ENCODE data around the gene AKAP1.

The AKAP1 gene

DNA sequence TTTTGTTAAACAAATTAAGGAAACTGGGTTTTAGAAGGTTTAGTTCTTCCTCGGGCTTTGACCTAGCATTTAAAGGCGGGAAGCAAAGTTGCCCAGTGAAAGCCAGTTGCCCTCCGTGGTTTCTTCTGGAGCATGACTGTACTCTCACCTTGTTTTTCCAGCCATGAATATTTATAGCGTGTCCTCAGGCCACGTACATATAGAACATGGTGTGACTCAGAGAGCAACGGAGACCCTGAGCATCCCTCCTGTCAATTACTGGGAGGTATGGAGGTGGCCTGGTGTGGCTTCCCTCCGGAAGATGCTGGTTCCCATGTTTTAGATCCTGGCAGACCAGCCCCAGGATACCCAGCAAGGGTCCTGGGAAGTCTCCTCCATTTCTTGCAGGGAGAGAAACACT is 48.4 kb downstream of the AKAP1 start:
- TF ChIP-seq, protein P1, sequence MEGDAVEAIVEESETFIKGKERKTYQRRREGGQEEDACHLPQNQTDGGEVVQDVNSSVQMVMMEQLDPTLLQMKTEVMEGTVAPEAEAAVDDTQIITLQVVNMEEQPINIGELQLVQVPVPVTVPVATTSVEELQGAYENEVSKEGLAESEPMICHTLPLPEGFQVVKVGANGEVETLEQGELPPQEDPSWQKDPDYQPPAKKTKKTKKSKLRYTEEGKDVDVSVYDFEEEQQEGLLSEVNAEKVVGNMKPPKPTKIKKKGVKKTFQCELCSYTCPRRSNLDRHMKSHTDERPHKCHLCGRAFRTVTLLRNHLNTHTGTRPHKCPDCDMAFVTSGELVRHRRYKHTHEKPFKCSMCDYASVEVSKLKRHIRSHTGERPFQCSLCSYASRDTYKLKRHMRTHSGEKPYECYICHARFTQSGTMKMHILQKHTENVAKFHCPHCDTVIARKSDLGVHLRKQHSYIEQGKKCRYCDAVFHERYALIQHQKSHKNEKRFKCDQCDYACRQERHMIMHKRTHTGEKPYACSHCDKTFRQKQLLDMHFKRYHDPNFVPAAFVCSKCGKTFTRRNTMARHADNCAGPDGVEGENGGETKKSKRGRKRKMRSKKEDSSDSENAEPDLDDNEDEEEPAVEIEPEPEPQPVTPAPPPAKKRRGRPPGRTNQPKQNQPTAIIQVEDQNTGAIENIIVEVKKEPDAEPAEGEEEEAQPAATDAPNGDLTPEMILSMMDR (conservative IDR thresholded peaks at IDR 0.05; ENCODE audit: control insufficient read depth, insufficient read depth, low read depth, low read length): no peak
- H3K4me3 ChIP-seq (ENCODE audit: control insufficient read depth, low read depth, low read length): no peak overlapping the region
- DNase-seq (ENCODE audit: low read depth): no peak

DNA sequence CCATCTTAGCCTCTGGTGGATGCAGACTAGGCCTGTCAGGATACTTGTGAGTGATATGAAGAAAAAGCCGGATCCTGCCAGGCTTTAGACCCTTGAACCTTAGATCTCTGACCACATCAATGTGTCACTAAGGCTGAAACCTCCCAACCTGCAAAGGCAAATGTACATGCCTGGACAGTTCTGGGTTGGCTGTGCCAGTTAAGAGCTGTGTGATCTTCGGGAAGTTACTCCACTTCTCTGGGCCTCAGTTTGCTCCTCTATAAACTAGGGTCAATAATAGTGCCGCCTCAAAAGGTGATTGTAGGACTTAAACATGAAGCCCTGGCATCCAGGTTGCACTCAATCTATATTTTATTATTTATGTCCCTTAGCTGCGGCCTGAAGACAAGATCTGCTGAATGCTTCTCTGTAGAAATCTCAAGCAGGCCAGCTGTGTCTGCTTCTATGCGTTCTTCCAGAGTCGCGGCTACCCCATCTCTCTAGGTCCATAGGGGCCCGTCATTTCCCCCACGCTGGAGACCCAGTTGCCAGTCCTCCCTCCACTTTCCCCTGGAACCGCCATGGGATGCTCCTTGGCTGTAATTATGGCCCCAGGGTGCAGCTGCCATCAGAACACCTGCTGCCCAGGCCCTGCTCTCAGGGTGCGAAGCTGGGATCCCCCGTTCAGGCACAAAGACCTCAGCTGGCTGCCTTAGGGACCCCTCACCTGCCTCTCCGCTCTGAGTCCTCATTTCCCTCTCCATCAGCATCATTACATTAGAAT is 50.2 kb downstream of the AKAP1 start:
- no peak for DNase-seq (ENCODE audit: low read depth)
- TF ChIP-seq, protein P1 (conservative IDR thresholded peaks at IDR 0.05; ENCODE audit: control insufficient read depth, insufficient read depth, low read depth, low read length): no peak
- H3K4me3 ChIP-seq (ENCODE audit: control insufficient read depth, low read depth, low read length): no peak overlapping the region

DNA sequence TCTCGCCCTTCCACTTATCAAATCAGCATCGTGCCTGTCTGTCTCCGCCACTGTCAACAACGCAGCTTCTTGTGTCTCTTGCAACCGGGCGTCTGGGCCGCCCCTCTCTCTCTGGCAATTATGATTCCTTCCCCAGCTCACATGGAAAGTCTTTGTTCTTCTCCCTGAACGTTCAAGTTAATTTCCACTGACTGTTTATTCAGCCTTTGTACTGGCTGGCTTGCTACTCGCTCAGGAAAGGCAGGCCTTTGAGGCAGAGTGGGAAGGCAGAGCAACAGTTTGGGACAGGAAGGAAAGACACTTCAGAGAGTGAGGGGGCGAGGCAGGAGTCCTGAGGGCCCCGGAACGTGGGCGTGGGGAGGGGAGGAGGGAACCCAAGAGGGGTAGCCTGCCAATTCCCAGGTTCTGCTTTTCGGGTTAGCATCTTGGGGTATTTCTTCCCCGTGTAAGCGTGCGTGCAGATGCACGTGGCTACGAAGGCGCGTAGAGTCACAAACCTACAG is 50.8 kb downstream of the AKAP1 start:
- DNase-seq (ENCODE audit: low read depth): no peak
- no peak overlapping the region for H3K4me3 ChIP-seq (ENCODE audit: control insufficient read depth, low read depth, low read length)
- TF ChIP-seq, protein P1 (conservative IDR thresholded peaks at IDR 0.05; ENCODE audit: control insufficient read depth, insufficient read depth, low read depth, low read length): no peak

DNA sequence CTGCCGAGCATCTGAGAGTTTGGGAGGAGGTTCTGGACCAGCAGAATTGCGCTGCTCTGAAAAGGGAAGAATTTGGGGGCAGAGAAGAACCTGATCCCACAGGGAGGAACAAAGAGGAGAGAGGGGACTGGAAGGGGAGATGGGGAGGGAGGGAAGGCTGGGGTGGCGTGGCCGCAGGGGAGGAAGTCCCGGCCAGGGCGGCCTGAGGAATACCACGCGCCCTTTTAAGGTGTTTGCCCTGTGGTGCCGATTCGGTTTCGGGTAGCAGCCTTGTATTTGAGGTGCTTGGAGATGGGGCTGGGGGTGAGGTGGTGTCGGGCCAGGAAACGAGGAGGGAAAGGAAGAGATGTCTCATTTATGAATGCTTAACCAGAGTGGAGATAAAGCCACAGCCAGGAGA is 51.3 kb downstream of the AKAP1 start:
- H3K4me3 ChIP-seq (ENCODE audit: control insufficient read depth, low read depth, low read length): no peak overlapping the region
- TF ChIP-seq, protein P1 (conservative IDR thresholded peaks at IDR 0.05; ENCODE audit: control insufficient read depth, insufficient read depth, low read depth, low read length): no peak
- no peak for DNase-seq (ENCODE audit: low read depth)

DNA sequence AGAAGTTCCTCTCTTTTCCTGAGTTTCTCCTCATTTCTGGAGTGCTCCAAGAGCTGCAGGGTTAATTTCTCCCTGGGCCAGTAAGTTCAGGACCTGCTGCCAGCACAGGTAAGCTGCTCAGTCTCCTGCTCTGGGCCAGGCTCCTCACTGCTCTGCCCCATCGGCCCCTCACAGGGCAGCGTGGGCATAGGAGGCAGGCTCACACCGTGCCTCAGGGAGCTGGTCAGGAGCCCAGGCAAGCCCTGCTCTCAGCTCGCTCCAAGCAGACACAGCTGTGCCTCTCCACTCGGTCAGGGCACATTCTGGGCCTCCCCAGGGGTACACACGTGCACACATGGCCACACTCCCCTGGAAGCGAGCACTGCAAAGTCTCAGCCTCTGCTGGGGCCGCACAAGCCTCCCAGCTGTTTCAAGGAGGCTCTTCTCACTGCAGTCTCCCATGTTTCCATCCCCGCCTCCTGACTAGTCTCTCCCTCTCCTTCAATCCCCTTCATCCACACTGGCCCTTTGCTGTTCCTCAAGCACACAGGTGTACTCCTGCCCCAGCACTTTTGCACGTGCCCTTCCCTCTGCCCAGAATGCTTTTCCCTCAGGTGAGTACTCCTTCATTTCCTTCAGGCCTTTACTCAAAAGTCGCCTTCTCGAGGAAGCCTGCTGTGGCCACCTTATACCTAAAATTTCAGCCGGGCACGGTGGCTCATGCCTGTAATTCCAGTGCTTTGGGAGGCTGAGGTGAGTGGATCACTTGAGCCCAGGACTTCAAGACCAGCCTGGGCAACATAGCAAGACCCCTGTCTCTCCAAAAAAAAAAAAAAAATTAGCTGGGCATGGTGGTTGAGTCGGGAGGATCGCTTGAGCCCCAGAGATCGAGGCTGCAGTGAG is 53.2 kb downstream of the AKAP1 start:
- H3K4me3 ChIP-seq (ENCODE audit: control insufficient read depth, low read depth, low read length): no peak overlapping the region
- TF ChIP-seq, protein P1 (conservative IDR thresholded peaks at IDR 0.05; ENCODE audit: control insufficient read depth, insufficient read depth, low read depth, low read length): no peak
- no peak for DNase-seq (ENCODE audit: low read depth)

DNA sequence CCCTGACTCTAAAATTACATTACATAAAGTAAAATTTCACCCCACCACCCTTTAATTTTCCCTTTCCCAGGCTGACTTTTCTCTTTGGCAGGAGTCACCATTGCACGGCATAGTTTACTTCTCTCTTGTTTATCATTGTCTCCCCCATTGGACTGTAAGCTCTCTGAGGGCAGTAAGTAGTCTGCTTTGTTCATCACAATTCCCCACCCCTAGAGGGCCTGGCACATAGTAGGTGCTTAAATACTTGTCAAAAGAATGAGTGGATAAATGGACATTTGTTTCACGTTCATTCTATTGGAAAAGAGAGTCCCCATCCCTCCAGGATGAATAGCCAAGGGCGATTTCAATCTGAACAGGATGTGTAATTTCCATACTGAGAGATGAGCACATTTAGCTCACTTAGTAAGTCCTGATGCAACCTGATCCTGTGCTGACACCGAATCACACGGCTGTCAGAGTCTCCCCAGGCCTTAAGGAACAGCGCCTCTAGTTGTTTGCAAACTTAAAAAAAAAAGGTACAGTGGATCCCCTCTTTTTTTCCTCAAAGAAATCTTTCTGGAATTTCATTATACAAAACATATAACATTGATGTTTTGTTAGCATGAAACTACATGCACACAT is 54.0 kb downstream of the AKAP1 start:
- TF ChIP-seq, protein P1 (conservative IDR thresholded peaks at IDR 0.05; ENCODE audit: control insufficient read depth, insufficient read depth, low read depth, low read length): no peak
- no peak overlapping the region for H3K4me3 ChIP-seq (ENCODE audit: control insufficient read depth, low read depth, low read length)
- DNase-seq (ENCODE audit: low read depth): peak; percentile 39
